H1 (cell line): Measurements from ENCODE around the gene ARHGAP26. TPM values are rescaled to one million over a fixed set of nuclear protein-coding genes. Genes with fewer than 3 reads are reported as not detected.

Experiments used
- CTCF ChIA-PET: fragments of 300-600 bp; sonication (Branson Sonifier 250); formaldehyde crosslinking; loops from one replicate; lab custom pipeline; 2021; ENCODE audit not compliant: partially characterized antibody; lab: Charles Lee
- POLR2A ChIA-PET: fragments of 300-600 bp; sonication (Branson Sonifier 250); formaldehyde crosslinking; loops from one replicate; lab custom pipeline; 2021; ENCODE audit warnings: inconsistent platforms; ENCODE audit not compliant: partially characterized antibody; lab: Charles Lee
- DNase-seq, 2 experiments: peaks; one replicate each; pipeline versions ENCODE4 v3.0.0 to v3.0.0-alpha.2; 2010 to 2022; ENCODE audit warnings: low spot score in 2 of 2, low read depth in 1 of 2, mixed read lengths in 1 of 2
- FAIRE-seq: peaks from 2 replicates; lab custom pipeline; 2011; peaks lifted over from hg19 to GRCh38; lab: Jason Lieb, UNC
- H2AFZ ChIP-seq: 2 replicates; pipeline ENCODE4 v1.8.1; 2012; ENCODE audit warnings: low read length, inconsistent platforms
- H2AK5ac ChIP-seq: 2 replicates; pipeline ENCODE4 v1.6.1; 2013; ENCODE audit warnings: low read depth, low read length
- H2BK120ac ChIP-seq: replicated peaks from 2 replicates; pipeline ENCODE3; 2013; ENCODE audit warnings: low read depth, low read length, inconsistent platforms
- H2BK12ac ChIP-seq: 2 replicates; pipeline ENCODE4 v1.6.1; 2013; ENCODE audit warnings: low read depth, low read length
- H2BK15ac ChIP-seq: 2 replicates; pipeline ENCODE4 v1.6.1; 2013; ENCODE audit warnings: low read length
- H2BK20ac ChIP-seq: 2 replicates; pipeline ENCODE4 v1.6.1; 2013; ENCODE audit warnings: low read length
- H2BK5ac ChIP-seq: 2 replicates; pipeline ENCODE4 v1.6.1; 2013; ENCODE audit warnings: low read depth, low read length
- H3K14ac ChIP-seq: 2 replicates; pipeline ENCODE4 v1.6.1; 2013; ENCODE audit warnings: inconsistent platforms; ENCODE audit not compliant: insufficient read length
- H3K18ac ChIP-seq: 2 replicates; pipeline ENCODE4 v1.6.1; 2013; ENCODE audit warnings: low read length; ENCODE audit errors: extremely low read depth
- H3K23ac ChIP-seq: 2 replicates; pipeline ENCODE4 v1.6.1; 2013; ENCODE audit warnings: inconsistent platforms; ENCODE audit not compliant: insufficient read length
- H3K23me2 ChIP-seq: 2 replicates; pipeline ENCODE4 v1.6.1; 2013; ENCODE audit warnings: low read depth, low read length
- H3K27ac ChIP-seq: 2 replicates; pipeline ENCODE4 v1.6.1; 2011; ENCODE audit warnings: low read depth, low read length, inconsistent platforms
- H3K27me3 ChIP-seq, 4 experiments: replicated peaks in 1 of 4; 1 replicate in 1 of 4; 2 replicates in 3 of 4; pipeline versions ENCODE4 v1.6.1 to v1.8.1; 2011 to 2013; ENCODE audit warnings: low read length in 3 of 4, mild to moderate bottlenecking in 3 of 4, inconsistent platforms in 2 of 4, mixed read lengths in 2 of 4, moderate library complexity in 1 of 4; ENCODE audit not compliant: control insufficient read depth in 3 of 4, insufficient read depth in 3 of 4; ENCODE audit errors: extremely low read depth in 1 of 4
- H3K36me3 ChIP-seq, 4 experiments: 2 replicates each; pipeline versions ENCODE4 v1.6.1 to v1.8.1; 2011 to 2013; ENCODE audit warnings: mild to moderate bottlenecking in 4 of 4, low read length in 3 of 4, moderate library complexity in 2 of 4, control low read depth in 1 of 4, inconsistent platforms in 1 of 4; ENCODE audit not compliant: insufficient read depth in 4 of 4, control insufficient read depth in 2 of 4
- H3K4ac ChIP-seq: replicated peaks from 2 replicates; pipeline ENCODE3; 2013; ENCODE audit warnings: low read length, low read depth, mixed read lengths, inconsistent platforms; ENCODE audit not compliant: insufficient read length
- H3K4me1 ChIP-seq, 4 experiments: replicated peaks in 1 of 4; 1 replicate in 1 of 4; 2 replicates in 3 of 4; pipeline versions ENCODE4 v1.6.1 to v1.8.1; 2011 to 2013; ENCODE audit warnings: low read length in 3 of 4, inconsistent platforms in 2 of 4, mixed read lengths in 1 of 4; ENCODE audit not compliant: insufficient read depth in 4 of 4, control insufficient read depth in 3 of 4
- H3K4me2 ChIP-seq, 2 experiments: 2 replicates each; pipeline versions ENCODE4 v1.6.1 to v1.8.1; 2011 to 2013; ENCODE audit warnings: low read depth in 2 of 2, low read length in 2 of 2, control low read depth in 1 of 2, inconsistent platforms in 1 of 2, mild to moderate bottlenecking in 1 of 2; ENCODE audit not compliant: insufficient read depth in 1 of 2
- H3K4me3 ChIP-seq, 4 experiments: fragments of 200-600, 300-600 bp in 1 of 4; sonication (generic), shearing (Covaris generic), sonication (Bioruptor Twin) in 1 of 4; 2 replicates each; pipeline versions ENCODE4 v1.5.1 to v1.8.1; 2011 to 2016; ENCODE audit warnings: low read length in 4 of 4, low read depth in 3 of 4, control low read depth in 2 of 4, inconsistent platforms in 2 of 4, mild to moderate bottlenecking in 2 of 4, mixed read lengths in 1 of 4, moderate library complexity in 1 of 4; ENCODE audit not compliant: insufficient read depth in 2 of 4; ENCODE audit errors: extremely low read depth in 1 of 4
- H3K56ac ChIP-seq: replicated peaks from 2 replicates; pipeline ENCODE3; 2013; ENCODE audit warnings: low read depth, mild to moderate bottlenecking, mixed read lengths, low read length, inconsistent platforms; ENCODE audit not compliant: insufficient read length
- H3K79me1 ChIP-seq: 2 replicates; pipeline ENCODE4 v1.6.1; 2013; ENCODE audit warnings: low read depth, low read length, control low read depth
- H3K79me2 ChIP-seq, 2 experiments: 2 replicates each; pipeline versions ENCODE4 v1.6.1 to v1.8.1; 2012 to 2013; ENCODE audit warnings: low read length in 2 of 2, mild to moderate bottlenecking in 2 of 2, inconsistent platforms in 1 of 2; ENCODE audit not compliant: insufficient read depth in 2 of 2, control insufficient read depth in 1 of 2
- H3K9ac ChIP-seq, 4 experiments: replicated peaks in 1 of 4; 1 replicate in 1 of 4; 2 replicates in 3 of 4; pipeline versions ENCODE4 v1.6.1 to v1.8.1; 2011 to 2013; ENCODE audit warnings: low read depth in 3 of 4, low read length in 3 of 4, control low read depth in 2 of 4, mild to moderate bottlenecking in 2 of 4, moderate library complexity in 2 of 4, inconsistent platforms in 1 of 4; ENCODE audit errors: extremely low read depth in 1 of 4
- H3K9me3 ChIP-seq, 2 experiments: 2 replicates each; pipeline versions ENCODE4 v1.6.1 to v1.8.1; 2012 to 2013; ENCODE audit warnings: mild to moderate bottlenecking in 2 of 2, moderate library complexity in 2 of 2, control low read depth in 1 of 2, inconsistent platforms in 1 of 2, low read depth in 1 of 2, low read length in 1 of 2, mixed read lengths in 1 of 2; ENCODE audit not compliant: insufficient read depth in 2 of 2
- H4K20me1 ChIP-seq, 2 experiments: replicated peaks in 1 of 2; 2 replicates each; pipeline versions ENCODE3 to v1.8.1; 2011 to 2013; ENCODE audit warnings: inconsistent platforms in 2 of 2, low read length in 2 of 2, mild to moderate bottlenecking in 1 of 2; ENCODE audit not compliant: insufficient read depth in 2 of 2, control insufficient read depth in 1 of 2
- H4K5ac ChIP-seq: 2 replicates; pipeline ENCODE4 v1.6.1; 2013; ENCODE audit warnings: low read length, low read depth, mixed read lengths, inconsistent platforms; ENCODE audit not compliant: insufficient read length
- H4K8ac ChIP-seq: 2 replicates; pipeline ENCODE4 v1.8.0; 2013; ENCODE audit warnings: mild to moderate bottlenecking, moderate library complexity, low read length, inconsistent platforms; ENCODE audit not compliant: insufficient read depth; ENCODE audit errors: extremely low read depth
- H4K91ac ChIP-seq: replicated peaks from 2 replicates; pipeline ENCODE3; 2013; ENCODE audit warnings: low read length, mixed read lengths, inconsistent platforms; ENCODE audit not compliant: insufficient read length
- CBX8 ChIP-seq: fragments of 300-800, 300-1000 bp; sonication (generic); IDR thresholded peaks from 2 replicates; pipeline ENCODE4 v1.7.1; 2016; ENCODE audit warnings: low read depth, low read length, borderline replicate concordance
- CHD2 ChIP-seq: IDR thresholded peaks from 2 replicates; pipeline ENCODE4 v1.6.1; 2012; ENCODE audit warnings: low read length, improper control_type of control experiment
- EZH2 ChIP-seq: fragments of 200-600 bp; sonication (generic); IDR thresholded peaks from 2 replicates; pipeline ENCODE4 v1.7.1; 2012; ENCODE audit warnings: low read depth, mild to moderate bottlenecking, moderate library complexity, low read length, inconsistent platforms; ENCODE audit not compliant: severe bottlenecking
- PHF8 ChIP-seq: fragments of 200-600 bp; sonication (generic); conservative IDR thresholded peaks from 2 replicates; pipeline ENCODE4 v1.7.1; 2012; ENCODE audit warnings: low read depth, mild to moderate bottlenecking, inconsistent platforms, low read length, moderate library complexity
- RXRA ChIP-seq: IDR thresholded peaks from 2 replicates; pipeline ENCODE4 v1.6.1; 2011; ENCODE audit warnings: low read depth, mild to moderate bottlenecking, low read length, moderate library complexity; ENCODE audit not compliant: insufficient read depth
- SIRT6 ChIP-seq: IDR thresholded peaks from one replicate; pipeline ENCODE4 v1.7.1; 2012; ENCODE audit warnings: low read length, inconsistent platforms
- SP1 ChIP-seq: IDR thresholded peaks from 2 replicates; pipeline ENCODE4 v1.6.1; 2011; ENCODE audit warnings: low read depth, low read length
- SP2 ChIP-seq: IDR thresholded peaks from 2 replicates; pipeline ENCODE4 v1.6.1; 2012; ENCODE audit warnings: mild to moderate bottlenecking, low read length, inconsistent platforms
- TEAD4 ChIP-seq: IDR thresholded peaks from 2 replicates; pipeline ENCODE4 v1.6.1; 2012; ENCODE audit warnings: low read depth, low read length, inconsistent platforms, mixed read lengths
- WGBS, 2 experiments: shearing (Covaris generic) in 1 of 2; methylation state at CpG; one replicate each; pipeline versions ENCODE4 v1.1.6 to v1.1.7; 2013 to 2015; ENCODE audit warnings: low lambda C conversion rate in 2 of 2, mixed read lengths in 2 of 2, inconsistent platforms in 1 of 2, low coverage in 1 of 2, missing lambda C conversion rate in 1 of 2; ENCODE audit not compliant: insufficient replicate concordance in 2 of 2, insufficient coverage in 1 of 2, insufficient read length in 1 of 2; ENCODE audit errors: extremely low coverage in 1 of 2, missing lambda C conversion rate in 1 of 2; 5-methylcytosine and 5-hydroxymethylcytosine counted together
- polyA plus RNA-seq, 7 experiments: library from polyadenylated mRNA; depleted of rRNA in 3 of 7; stranded (reverse) in 5 of 7; unstranded in 2 of 7; fragments of >200 nt in 5 of 7; fragments of 200-250 nt in 2 of 7; gene quantifications; 1 replicate in 5 of 7; 2 replicates in 1 of 7; 4 replicates in 1 of 7; pipeline versions ENCODE4 v1.2.1 to v1.2.3, GENCODE V29; 2011 to 2013; ENCODE audit warnings: missing spikeins in 2 of 7, mixed read lengths in 2 of 7
- total RNA-seq: library from RNA; stranded (reverse); fragmentation: NEBNext Ultra II Directional; extraction: Animal tissue kit (Norgen Biotek cat#: 25700); gene quantifications from 2 replicates; pipeline ENCODE4 v1.2.1, GENCODE V29; 2021

ARHGAP26 gene
- total and polyA plus RNA-seq, 2 of the 8 experiments (the other 6 are each of a cell fraction or from before 2014, with no cell fraction given), result 7.1 to 24.8 TPM

GRCh38 chr5:143056792-143057579 lies 286.8 kb downstream of the ARHGAP26 start:
- no peak overlapping the region for H4K91ac ChIP-seq
- no peak overlapping the region for H3K23ac ChIP-seq
- H4K20me1 ChIP-seq, result no peaks in the 10 kb centered on the region
- no peak overlapping the region for H2BK120ac ChIP-seq
- no peak overlapping the region for H3K4ac ChIP-seq
- no peak overlapping the region for H3K9ac ChIP-seq
- WGBS, 2 experiments, result 86% methylated on average over 2 of the region's 2 CpGs; no CpG with 5 or more reads in 1 of the 2 experiments
- FAIRE-seq (no peak), DNase-seq (no peak)
- peaks cover 0 to 8% (median 3%) of the 10 kb centered on the region in 4 experiments; a peak in 4 of 8 replicates for H3K36me3 ChIP-seq
- H3K18ac ChIP-seq, result no peak overlapping the region
- ChIA-PET CTCF (interaction anchor here (1.3 kb wide), 1 partner anchor 10 kb away, joined by 4 read pairs; no protein-coding TSS in a partner anchor), POLR2A (no interaction called here)
- TF ChIP-seq EZH2, result no peak
- no peak for TF ChIP-seq CHD2
- TF ChIP-seq RXRA, result no peak
- no peak for TF ChIP-seq SIRT6
- no peak for TF ChIP-seq TEAD4
- TF ChIP-seq SP2, result no peak
- no peak for TF ChIP-seq PHF8
- no peak for TF ChIP-seq SP1
- no peak for TF ChIP-seq CBX8
- no peak overlapping the region for H3K56ac ChIP-seq
- H2BK15ac ChIP-seq, result no peak overlapping the region
- no peak overlapping the region for H3K4me3 ChIP-seq
- no peaks in the 10 kb centered on the region for H3K79me2 ChIP-seq
- no peaks in the 10 kb centered on the region for H3K4me1 ChIP-seq
- H3K79me1 ChIP-seq, result no peaks in the 10 kb centered on the region
- H4K8ac ChIP-seq, result no peak overlapping the region
- H3K27me3 ChIP-seq, result no peaks in the 10 kb centered on the region
- no peak overlapping the region for H3K4me2 ChIP-seq
- no peak overlapping the region for H3K14ac ChIP-seq
- H2BK12ac ChIP-seq, result no peak overlapping the region
- H3K27ac ChIP-seq, result no peak overlapping the region
- no peaks in the 10 kb centered on the region for H3K9me3 ChIP-seq
- H2BK20ac ChIP-seq, result no peak overlapping the region
- H2BK5ac ChIP-seq, result no peak overlapping the region
- H3K23me2 ChIP-seq, result no peaks in the 10 kb centered on the region
- H2AK5ac ChIP-seq, result no peak overlapping the region
- no peak overlapping the region for H2AFZ ChIP-seq
- H4K5ac ChIP-seq, result no peak overlapping the region
